GM12878 (cell line): ENCODE measurements around the gene PPP1R18. TPM values are rescaled to one million over a fixed set of nuclear protein-coding genes. Genes with fewer than 3 reads are reported as not detected.

Experiments used
- BHLHE40 ChIP-seq, 2 experiments: fragments of 450-650 bp in 1 of 2; IDR thresholded peaks; 2 replicates each; pipeline ENCODE4 v1.6.1; 2011 to 2017; ENCODE audit warnings: low read depth in 2 of 2, borderline replicate concordance in 1 of 2, improper control_type of control experiment in 1 of 2, low read length in 1 of 2, mild to moderate bottlenecking in 1 of 2
- BMI1 ChIP-seq: fragments of 450-650 bp; IDR thresholded peaks from 2 replicates; pipeline ENCODE4 v1.6.1; 2016; ENCODE audit warnings: mild to moderate bottlenecking, moderate library complexity, borderline replicate concordance
- CHD2 ChIP-seq: IDR thresholded peaks from 2 replicates; pipeline ENCODE4 v1.6.1; 2011; ENCODE audit warnings: low read depth, low read length, improper control_type of control experiment, borderline replicate concordance
- FOXK2 ChIP-seq: fragments of 450-650 bp; IDR thresholded peaks from 2 replicates; pipeline ENCODE4 v1.6.1; 2017; ENCODE audit warnings: mild to moderate bottlenecking, moderate library complexity
- GABPA ChIP-seq: IDR thresholded peaks from 2 replicates; pipeline ENCODE4 v1.6.1; 2014; ENCODE audit warnings: antibody characterized with exemption, low read depth, mild to moderate bottlenecking, inconsistent platforms
- KLF5 ChIP-seq: fragments of 450-650 bp; IDR thresholded peaks from 2 replicates; pipeline ENCODE4 v1.6.1; 2014; ENCODE audit warnings: mild to moderate bottlenecking; ENCODE audit not compliant: partially characterized antibody
- NBN ChIP-seq: fragments of 450-650 bp; IDR thresholded peaks from 2 replicates; pipeline ENCODE4 v1.6.1; 2016
- NFXL1 ChIP-seq: fragments of 450-650 bp; IDR thresholded peaks from 2 replicates; pipeline ENCODE4 v1.6.1; 2017; ENCODE audit warnings: antibody characterized with exemption, mild to moderate bottlenecking, borderline replicate concordance
- NR2C1 ChIP-seq: fragments of 450-650 bp; IDR thresholded peaks from 2 replicates; pipeline ENCODE4 v1.6.1; 2017; ENCODE audit warnings: antibody characterized with exemption, mild to moderate bottlenecking, moderate library complexity
- NR2C2 ChIP-seq: IDR thresholded peaks from 2 replicates; pipeline ENCODE4 v1.6.1; 2011; ENCODE audit warnings: borderline replicate concordance, low read depth; ENCODE audit not compliant: control insufficient read depth, insufficient read length
- POLR2A ChIP-seq: IDR thresholded peaks from 2 replicates; pipeline ENCODE4 v1.6.1; 2011; ENCODE audit warnings: low read depth, mild to moderate bottlenecking, low read length
- RAD21 ChIP-seq: IDR thresholded peaks from 2 replicates; pipeline ENCODE4 v1.6.1; 2011; ENCODE audit warnings: mild to moderate bottlenecking, low read depth, low read length, moderate library complexity; ENCODE audit not compliant: insufficient read depth
- RB1 ChIP-seq: fragments of 450-650 bp; formaldehyde crosslinking; IDR thresholded peaks from 2 replicates; pipeline ENCODE4 v1.6.1; 2017; ENCODE audit warnings: mild to moderate bottlenecking, borderline replicate concordance
- SKIL ChIP-seq: fragments of 450-650 bp; IDR thresholded peaks from 2 replicates; pipeline ENCODE4 v1.6.1; 2017; ENCODE audit warnings: mild to moderate bottlenecking, low read depth, inconsistent platforms; ENCODE audit not compliant: poor library complexity, severe bottlenecking
- SMC3 ChIP-seq: IDR thresholded peaks from 2 replicates; pipeline ENCODE4 v1.6.1; 2011; ENCODE audit warnings: low read length, improper control_type of control experiment, borderline replicate concordance
- TAF1 ChIP-seq: IDR thresholded peaks from 2 replicates; pipeline ENCODE4 v1.6.1; 2011; ENCODE audit warnings: mild to moderate bottlenecking, low read depth, low read length, borderline replicate concordance
- TCF12 ChIP-seq: IDR thresholded peaks from 2 replicates; pipeline ENCODE4 v1.6.1; 2011; ENCODE audit warnings: low read depth, mild to moderate bottlenecking, low read length
- TCF3 ChIP-seq: IDR thresholded peaks from 2 replicates; pipeline ENCODE4 v1.6.1; 2012; ENCODE audit warnings: low read depth, mild to moderate bottlenecking, low read length, borderline replicate concordance; ENCODE audit not compliant: insufficient read depth
- WRNIP1 ChIP-seq: IDR thresholded peaks from 2 replicates; pipeline ENCODE4 v1.6.1; 2011; ENCODE audit warnings: low read depth, low read length, improper control_type of control experiment, borderline replicate concordance
- polyA plus RNA-seq, 11 experiments: library from polyadenylated mRNA; depleted of rRNA in 4 of 11; unstranded in 6 of 11; stranded (reverse) in 5 of 11; fragments of >200 nt; fragmentation: Nextera tagmentation in 4 of 11; fragmentation: Illumina TruSeq in 1 of 11; extraction: Ambion mirVana in 4 of 11; extraction: Trizol in 1 of 11; gene quantifications; 1 replicate in 1 of 11; 2 replicates in 10 of 11; pipeline versions ENCODE4 v1.2.1 to v1.2.3, GENCODE V29; 2011 to 2016; ENCODE audit warnings: inconsistent platforms in 2 of 11, missing spikeins in 2 of 11, low read depth in 1 of 11
- total RNA-seq, 4 experiments: library from RNA; depleted of rRNA in 3 of 4; stranded (reverse); fragments of >200 nt in 3 of 4; fragmentation: Illumina TruSeq in 1 of 4; extraction: Trizol in 1 of 4; gene quantifications; 2 replicates each; pipeline versions ENCODE4 v1.2.1 to v1.2.3, GENCODE V29; 2013 to 2021
- TF ChIP-seq, protein P1 (sequence below): fragments of 450-650 bp; IDR thresholded peaks from 2 replicates; pipeline ENCODE4 v1.6.1; 2016; ENCODE audit warnings: mild to moderate bottlenecking, moderate library complexity, borderline replicate concordance
- TF ChIP-seq, protein P2 (sequence below): IDR thresholded peaks from 2 replicates; pipeline ENCODE4 v1.6.1; 2011; ENCODE audit warnings: borderline replicate concordance, low read depth, mild to moderate bottlenecking, moderate library complexity, mixed read lengths, low read length; ENCODE audit not compliant: insufficient read depth; ENCODE audit errors: extremely low read length

Gene PPP1R18
- total and polyA plus RNA-seq, 10 of the 15 experiments (the other 5 are each of a cell fraction or from before 2014, with no cell fraction given): 21.0 to 119 (median 52.6) TPM

- no peak for TF ChIP-seq GABPA
- TF ChIP-seq NFXL1: no peak
- 0 out of 2 replicates have a peak, but pooled peaks have one; percentile 7 for TF ChIP-seq CHD2
- no peak for TF ChIP-seq WRNIP1
- peak; percentile 95 for TF ChIP-seq TCF3
- TF ChIP-seq RAD21: peak; percentile 83
- TF ChIP-seq, protein P1, sequence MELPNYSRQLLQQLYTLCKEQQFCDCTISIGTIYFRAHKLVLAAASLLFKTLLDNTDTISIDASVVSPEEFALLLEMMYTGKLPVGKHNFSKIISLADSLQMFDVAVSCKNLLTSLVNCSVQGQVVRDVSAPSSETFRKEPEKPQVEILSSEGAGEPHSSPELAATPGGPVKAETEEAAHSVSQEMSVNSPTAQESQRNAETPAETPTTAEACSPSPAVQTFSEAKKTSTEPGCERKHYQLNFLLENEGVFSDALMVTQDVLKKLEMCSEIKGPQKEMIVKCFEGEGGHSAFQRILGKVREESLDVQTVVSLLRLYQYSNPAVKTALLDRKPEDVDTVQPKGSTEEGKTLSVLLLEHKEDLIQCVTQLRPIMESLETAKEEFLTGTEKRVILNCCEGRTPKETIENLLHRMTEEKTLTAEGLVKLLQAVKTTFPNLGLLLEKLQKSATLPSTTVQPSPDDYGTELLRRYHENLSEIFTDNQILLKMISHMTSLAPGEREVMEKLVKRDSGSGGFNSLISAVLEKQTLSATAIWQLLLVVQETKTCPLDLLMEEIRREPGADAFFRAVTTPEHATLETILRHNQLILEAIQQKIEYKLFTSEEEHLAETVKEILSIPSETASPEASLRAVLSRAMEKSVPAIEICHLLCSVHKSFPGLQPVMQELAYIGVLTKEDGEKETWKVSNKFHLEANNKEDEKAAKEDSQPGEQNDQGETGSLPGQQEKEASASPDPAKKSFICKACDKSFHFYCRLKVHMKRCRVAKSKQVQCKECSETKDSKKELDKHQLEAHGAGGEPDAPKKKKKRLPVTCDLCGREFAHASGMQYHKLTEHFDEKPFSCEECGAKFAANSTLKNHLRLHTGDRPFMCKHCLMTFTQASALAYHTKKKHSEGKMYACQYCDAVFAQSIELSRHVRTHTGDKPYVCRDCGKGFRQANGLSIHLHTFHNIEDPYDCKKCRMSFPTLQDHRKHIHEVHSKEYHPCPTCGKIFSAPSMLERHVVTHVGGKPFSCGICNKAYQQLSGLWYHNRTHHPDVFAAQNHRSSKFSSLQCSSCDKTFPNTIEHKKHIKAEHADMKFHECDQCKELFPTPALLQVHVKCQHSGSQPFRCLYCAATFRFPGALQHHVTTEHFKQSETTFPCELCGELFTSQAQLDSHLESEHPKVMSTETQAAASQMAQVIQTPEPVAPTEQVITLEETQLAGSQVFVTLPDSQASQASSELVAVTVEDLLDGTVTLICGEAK: no peak
- peak; percentile 85 for TF ChIP-seq SMC3
- peak; percentile 93 for TF ChIP-seq TCF12
- no peak for TF ChIP-seq NR2C1
- TF ChIP-seq TAF1: no peak
- peak; percentile 48 for TF ChIP-seq NBN
- TF ChIP-seq, protein P2, sequence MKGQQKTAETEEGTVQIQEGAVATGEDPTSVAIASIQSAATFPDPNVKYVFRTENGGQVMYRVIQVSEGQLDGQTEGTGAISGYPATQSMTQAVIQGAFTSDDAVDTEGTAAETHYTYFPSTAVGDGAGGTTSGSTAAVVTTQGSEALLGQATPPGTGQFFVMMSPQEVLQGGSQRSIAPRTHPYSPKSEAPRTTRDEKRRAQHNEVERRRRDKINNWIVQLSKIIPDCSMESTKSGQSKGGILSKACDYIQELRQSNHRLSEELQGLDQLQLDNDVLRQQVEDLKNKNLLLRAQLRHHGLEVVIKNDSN: no peak
- TF ChIP-seq BHLHE40 (IDR thresholded peaks at IDR 0.05; ENCODE audit: borderline replicate concordance in 1 of 2, low read depth in 2 of 2, low read length in 1 of 2): peak in 1 of 2 experiments; percentile 52; a peak in 2 of 4 replicates
- TF ChIP-seq POLR2A: peak; percentile 42; the same call in 1 of the 2 replicates
- TF ChIP-seq KLF5: peak; percentile 19
- TF ChIP-seq SKIL: peak; percentile 24
- no peak for TF ChIP-seq NR2C2
- TF ChIP-seq RB1: peak; percentile 84; the same call in 1 of the 2 replicates
- TF ChIP-seq FOXK2: no peak
- no peak for TF ChIP-seq BMI1
Measured at GRCh38 chr6:30730601-30731435, 44.4 kb upstream of the PPP1R18 start (continued).
